Peyer's patch (tissue), 4 donors: ENCODE measurements around the gene ALDH3A1.

Source experiments
- POLR2A ChIP-seq, 2 donors: fragments of 450-650 bp; IDR thresholded peaks; one replicate each; pipeline ENCODE4 v1.5.1; 2017; ENCODE audit warnings: antibody characterized with exemption in 2 of 2, mild to moderate bottlenecking in 2 of 2, moderate library complexity in 2 of 2
- TF ChIP-seq, protein P1 (sequence below), 6 experiments: fragments of 450-650 bp in 4 of 6; fragments of 200-600 bp in 2 of 6; sonication (generic) in 1 of 6; IDR thresholded peaks; one replicate each; pipeline ENCODE4 v1.5.1; 2017 to 2019; ENCODE audit warnings: antibody characterized with exemption in 6 of 6, mild to moderate bottlenecking in 3 of 6, moderate library complexity in 1 of 6

DNA sequence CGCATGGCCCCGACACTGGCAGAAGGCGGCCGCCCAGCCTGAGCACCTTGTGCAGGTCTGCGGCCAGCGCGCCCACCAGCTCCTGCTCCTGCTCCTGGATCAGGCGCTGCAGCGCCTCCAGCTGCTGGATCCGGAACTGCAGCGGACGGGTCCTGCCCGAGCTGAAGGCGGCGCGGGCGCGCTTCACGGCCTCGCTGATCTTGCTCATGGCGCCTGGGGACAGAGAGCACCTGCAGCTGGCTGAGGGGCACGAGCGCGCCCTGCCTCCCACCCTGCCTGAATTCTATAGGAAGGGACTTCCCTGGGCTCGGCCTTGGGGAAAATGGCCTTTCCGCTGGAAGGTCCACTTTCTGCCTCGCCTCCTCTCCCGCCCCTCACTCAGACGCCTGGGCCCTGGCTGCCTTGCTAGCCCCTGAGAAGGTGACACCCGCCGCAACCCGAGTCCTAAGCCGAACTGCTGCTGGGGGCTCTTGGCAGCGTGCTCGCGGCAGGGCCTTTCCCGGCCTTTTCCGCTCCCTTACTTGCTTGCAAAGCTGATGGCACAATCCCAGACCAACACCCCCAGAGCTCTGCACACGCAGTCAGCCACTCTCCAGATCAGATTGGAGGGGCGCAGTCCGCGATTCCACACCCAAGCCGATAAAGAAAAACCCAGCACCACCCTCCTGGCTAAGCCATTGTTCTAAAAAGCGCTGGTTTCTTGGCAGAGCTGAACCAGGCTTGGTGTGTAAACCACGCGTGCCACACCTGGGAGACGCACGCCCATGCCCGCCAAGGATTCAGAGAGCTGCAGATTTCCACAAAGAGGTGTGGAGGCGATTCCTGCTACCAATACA is 3.0 kb downstream of the ALDH3A1 start:
- TF ChIP-seq, protein P1, sequence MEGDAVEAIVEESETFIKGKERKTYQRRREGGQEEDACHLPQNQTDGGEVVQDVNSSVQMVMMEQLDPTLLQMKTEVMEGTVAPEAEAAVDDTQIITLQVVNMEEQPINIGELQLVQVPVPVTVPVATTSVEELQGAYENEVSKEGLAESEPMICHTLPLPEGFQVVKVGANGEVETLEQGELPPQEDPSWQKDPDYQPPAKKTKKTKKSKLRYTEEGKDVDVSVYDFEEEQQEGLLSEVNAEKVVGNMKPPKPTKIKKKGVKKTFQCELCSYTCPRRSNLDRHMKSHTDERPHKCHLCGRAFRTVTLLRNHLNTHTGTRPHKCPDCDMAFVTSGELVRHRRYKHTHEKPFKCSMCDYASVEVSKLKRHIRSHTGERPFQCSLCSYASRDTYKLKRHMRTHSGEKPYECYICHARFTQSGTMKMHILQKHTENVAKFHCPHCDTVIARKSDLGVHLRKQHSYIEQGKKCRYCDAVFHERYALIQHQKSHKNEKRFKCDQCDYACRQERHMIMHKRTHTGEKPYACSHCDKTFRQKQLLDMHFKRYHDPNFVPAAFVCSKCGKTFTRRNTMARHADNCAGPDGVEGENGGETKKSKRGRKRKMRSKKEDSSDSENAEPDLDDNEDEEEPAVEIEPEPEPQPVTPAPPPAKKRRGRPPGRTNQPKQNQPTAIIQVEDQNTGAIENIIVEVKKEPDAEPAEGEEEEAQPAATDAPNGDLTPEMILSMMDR (IDR thresholded peaks at IDR 0.05) = peak; percentile 78 to 95 (median 95)
- no peak for TF ChIP-seq POLR2A (IDR thresholded peaks at IDR 0.05)
